ENCODE results near the gene SUCO.

DNA sequence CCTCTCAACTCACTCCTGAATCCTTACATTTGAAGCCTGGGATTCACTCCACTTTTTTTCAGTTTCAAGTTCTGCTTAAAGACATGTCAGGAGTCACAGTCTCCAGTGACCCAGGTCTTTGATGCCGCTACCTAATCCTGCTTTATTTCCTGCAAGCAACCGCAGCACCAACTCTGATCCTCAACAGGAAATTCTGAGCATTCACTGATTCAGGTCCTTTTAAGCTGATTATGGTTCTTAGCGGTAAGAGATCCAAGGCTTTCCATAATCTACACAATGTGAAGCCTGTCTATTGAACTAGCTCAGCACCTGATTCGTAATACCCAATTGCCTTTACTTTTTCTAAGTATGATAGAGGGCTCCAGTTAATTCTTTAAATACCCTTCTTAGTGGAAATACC, 45.4 kb upstream of the SUCO start:
- TF ChIP-seq ZNF274 (IDR thresholded peaks at IDR 0.05; ENCODE audit: low read depth, low read length) (no peak), YY1 (IDR thresholded peaks at IDR 0.05; ENCODE audit: insufficient read depth, insufficient read length) (no peak)
